ENCODE measurements around the gene EPHA6.

- TF ChIP-seq ZC3H4 (CRISPR knock-in tag; IDR thresholded peaks at IDR 0.05; ENCODE audit: borderline replicate concordance) (no peak), KDM1A (IDR thresholded peaks at IDR 0.05) (no peak), PHF20 (IDR thresholded peaks at IDR 0.05; ENCODE audit: partially characterized antibody) (no peak), TEAD1 (CRISPR knock-in tag; IDR thresholded peaks at IDR 0.05) (no peak), CTCF (IDR thresholded peaks at IDR 0.05 in 2 of 3, conservative IDR thresholded peaks at IDR 0.05 in 1 of 3; ENCODE audit: insufficient read depth in 2 of 3, low read depth in 1 of 3, low read length in 3 of 3) (no peak), ELF4 (CRISPR knock-in tag; IDR thresholded peaks at IDR 0.05) (no peak), CREBBP (IDR thresholded peaks at IDR 0.05; ENCODE audit: low read depth, low read length) (no peak), POLR2A (conservative IDR thresholded peaks at IDR 0.05) (no peak), POLR3G (IDR thresholded peaks at IDR 0.05; ENCODE audit: extremely low read depth, insufficient read length, insufficient replicate concordance) (no peak)
These were observed 524.0 kb downstream of the EPHA6 start for GRCh38 chr3:97338375-97338774.

Data from K562 (cell line).